Liver (tissue), 9 donors: ENCODE data around the gene KRTAP1-1. TPM values are rescaled to one million over a fixed set of nuclear protein-coding genes. Genes with fewer than 3 reads are reported as not detected.

Source experiments
- DNase-seq: peaks from one replicate; pipeline ENCODE4 v3.0.0-alpha.2; 2017; ENCODE audit warnings: low spot score
- H3K27ac ChIP-seq, 2 donors: one replicate each; pipeline ENCODE4 v1.7.0; 2013; ENCODE audit warnings: inconsistent platforms in 2 of 2, low read length in 2 of 2, control low read depth in 1 of 2, low read depth in 1 of 2, mild to moderate bottlenecking in 1 of 2
- H3K27me3 ChIP-seq, 4 donors: one replicate each; pipeline versions ENCODE4 v1.6.1 to v1.7.0; 2013; ENCODE audit warnings: low read length in 3 of 4, inconsistent platforms in 1 of 4, mild to moderate bottlenecking in 1 of 4, moderate library complexity in 1 of 4; ENCODE audit not compliant: control insufficient read depth in 4 of 4, insufficient read depth in 4 of 4
- H3K36me3 ChIP-seq, 4 donors: one replicate each; pipeline versions ENCODE4 v1.6.1 to v1.7.0; 2013; ENCODE audit warnings: low read length in 3 of 4, mild to moderate bottlenecking in 3 of 4, low read depth in 1 of 4, moderate library complexity in 1 of 4; ENCODE audit not compliant: control insufficient read depth in 4 of 4, insufficient read depth in 3 of 4
- H3K4me1 ChIP-seq, 4 donors: one replicate each; pipeline versions ENCODE4 v1.6.1 to v1.7.0; 2013; ENCODE audit warnings: low read length in 3 of 4, mild to moderate bottlenecking in 3 of 4, moderate library complexity in 1 of 4; ENCODE audit not compliant: control insufficient read depth in 4 of 4, insufficient read depth in 4 of 4
- H3K4me3 ChIP-seq, 3 donors: one replicate each; pipeline versions ENCODE4 v1.6.1 to v1.7.0; 2013; ENCODE audit warnings: low read length in 3 of 3, control low read depth in 1 of 3, low read depth in 1 of 3, mild to moderate bottlenecking in 1 of 3
- H3K9ac ChIP-seq, 2 donors: one replicate each; pipeline ENCODE4 v1.7.0; 2013; ENCODE audit warnings: low read length in 2 of 2, mild to moderate bottlenecking in 2 of 2, moderate library complexity in 2 of 2, control low read depth in 1 of 2, low read depth in 1 of 2
- H3K9me3 ChIP-seq, 4 donors: one replicate each; pipeline versions ENCODE4 v1.6.1 to v1.7.0; 2013; ENCODE audit warnings: low read length in 3 of 4; ENCODE audit not compliant: control insufficient read depth in 4 of 4
- FOXA2 ChIP-seq: IDR thresholded peaks from 2 replicates; pipeline ENCODE4 v1.6.1; 2016; ENCODE audit warnings: antibody characterized with exemption
- HNF4A ChIP-seq, 2 donors: conservative IDR thresholded peaks; 2 replicates each; pipeline ENCODE4 v1.6.1; 2016; ENCODE audit warnings: antibody characterized with exemption in 2 of 2, mild to moderate bottlenecking in 2 of 2
- HNF4G ChIP-seq: IDR thresholded peaks from 2 replicates; pipeline ENCODE4 v1.6.1; 2016; ENCODE audit warnings: antibody characterized with exemption
- ZBTB33 ChIP-seq: IDR thresholded peaks from 2 replicates; pipeline ENCODE4 v1.6.1; 2016; ENCODE audit warnings: antibody characterized with exemption
- WGBS: extraction: QIAGEN DNeasy Blood & Tissue Kit; methylation state at CpG from one replicate; pipeline ENCODE4 v1.1.7; 2013; 5-methylcytosine and 5-hydroxymethylcytosine counted together
- polyA plus RNA-seq, 2 donors: library from polyadenylated mRNA; stranded (reverse) in 1 of 2; unstranded in 1 of 2; fragments of 200-250 nt in 1 of 2; fragments of >200 nt in 1 of 2; fragmentation: Nextera tagmentation in 1 of 2; extraction: Ambion mirVana in 1 of 2; gene quantifications; one replicate each; pipeline versions ENCODE4 v1.2.1 to v1.2.3, GENCODE V29; 2013 to 2015
- total RNA-seq, 2 donors: library from RNA; depleted of rRNA; stranded (reverse); fragments of >200 nt; gene quantifications; one replicate each; pipeline ENCODE4 v1.2.3, GENCODE V29; 2014
- TF ChIP-seq, protein P1 (sequence below): IDR thresholded peaks from 2 replicates; pipeline ENCODE4 v1.6.1; 2016; ENCODE audit warnings: antibody characterized with exemption, mild to moderate bottlenecking
- TF ChIP-seq, protein P2 (sequence below): IDR thresholded peaks from 2 replicates; pipeline ENCODE4 v1.6.1; 2016; ENCODE audit warnings: antibody characterized with exemption
- TF ChIP-seq, protein P3 (sequence below): fragments of 150-350 bp; IDR thresholded peaks from 2 replicates; pipeline ENCODE4 v1.5.1; 2017; ENCODE audit warnings: improper control_type of control experiment, low read depth, low read length; ENCODE audit not compliant: missing input control
- donor health status: healthy.
- donor health status: healthy.
- donor health status: healthy.
- donor health status: healthy.
- donor health status: healthy.

Gene KRTAP1-1
- total and polyA plus RNA-seq, 4 donors, result not detected

DNA sequence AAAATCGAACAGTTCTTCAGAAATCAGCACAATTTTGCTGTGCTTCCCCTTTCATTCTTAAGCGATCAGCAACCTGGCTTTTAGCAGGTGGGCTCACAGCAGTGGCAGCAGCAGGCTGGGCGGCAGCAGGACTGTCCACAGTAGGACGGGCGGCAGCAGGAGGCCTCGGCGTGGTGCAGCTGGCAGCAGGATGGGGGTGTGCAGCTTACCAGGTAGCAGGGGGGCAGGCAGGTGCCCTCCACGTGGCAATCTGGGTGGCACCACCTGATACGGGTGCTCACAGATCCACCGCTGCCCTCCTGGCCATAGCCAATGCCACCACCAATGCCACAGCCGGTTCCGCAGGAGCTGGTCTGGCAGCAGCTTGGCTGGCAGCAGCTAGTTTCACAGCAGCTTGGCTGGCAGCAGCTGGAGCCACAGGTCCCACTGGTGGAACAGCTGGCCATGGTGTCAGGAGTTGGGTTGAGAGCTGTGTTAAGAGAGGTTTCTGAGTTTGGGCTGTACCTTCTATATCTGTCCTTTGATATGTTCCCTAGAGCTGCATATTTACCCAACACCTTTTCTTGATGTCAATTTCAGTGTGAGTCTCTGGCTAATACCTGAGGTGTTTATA is 11.5 kb downstream of the KRTAP1-1 start, which contains the start of gene KRTAP1-4:
TSS of gene KRTAP1-4 (minus strand) at position 563 of the 613 bp plus-strand sequence. CDS start at position 446, 117 bp downstream.
- WGBS, result 66% methylated on average over 12 of the region's 12 CpGs

GRCh38 chr17:41026715-41027471 is 14.4 kb downstream of the KRTAP1-1 start, which contains the start of gene KRTAP1-5:
KRTAP1-5 (minus strand) TSS chr17:41027208; CDS start chr17:41027155, 53 bp downstream.
- no peak within 1 kb of the TSS for H3K9ac ChIP-seq
- TF ChIP-seq HNF4G (no peak), FOXA2 (no peak)
- TF ChIP-seq, protein P1, sequence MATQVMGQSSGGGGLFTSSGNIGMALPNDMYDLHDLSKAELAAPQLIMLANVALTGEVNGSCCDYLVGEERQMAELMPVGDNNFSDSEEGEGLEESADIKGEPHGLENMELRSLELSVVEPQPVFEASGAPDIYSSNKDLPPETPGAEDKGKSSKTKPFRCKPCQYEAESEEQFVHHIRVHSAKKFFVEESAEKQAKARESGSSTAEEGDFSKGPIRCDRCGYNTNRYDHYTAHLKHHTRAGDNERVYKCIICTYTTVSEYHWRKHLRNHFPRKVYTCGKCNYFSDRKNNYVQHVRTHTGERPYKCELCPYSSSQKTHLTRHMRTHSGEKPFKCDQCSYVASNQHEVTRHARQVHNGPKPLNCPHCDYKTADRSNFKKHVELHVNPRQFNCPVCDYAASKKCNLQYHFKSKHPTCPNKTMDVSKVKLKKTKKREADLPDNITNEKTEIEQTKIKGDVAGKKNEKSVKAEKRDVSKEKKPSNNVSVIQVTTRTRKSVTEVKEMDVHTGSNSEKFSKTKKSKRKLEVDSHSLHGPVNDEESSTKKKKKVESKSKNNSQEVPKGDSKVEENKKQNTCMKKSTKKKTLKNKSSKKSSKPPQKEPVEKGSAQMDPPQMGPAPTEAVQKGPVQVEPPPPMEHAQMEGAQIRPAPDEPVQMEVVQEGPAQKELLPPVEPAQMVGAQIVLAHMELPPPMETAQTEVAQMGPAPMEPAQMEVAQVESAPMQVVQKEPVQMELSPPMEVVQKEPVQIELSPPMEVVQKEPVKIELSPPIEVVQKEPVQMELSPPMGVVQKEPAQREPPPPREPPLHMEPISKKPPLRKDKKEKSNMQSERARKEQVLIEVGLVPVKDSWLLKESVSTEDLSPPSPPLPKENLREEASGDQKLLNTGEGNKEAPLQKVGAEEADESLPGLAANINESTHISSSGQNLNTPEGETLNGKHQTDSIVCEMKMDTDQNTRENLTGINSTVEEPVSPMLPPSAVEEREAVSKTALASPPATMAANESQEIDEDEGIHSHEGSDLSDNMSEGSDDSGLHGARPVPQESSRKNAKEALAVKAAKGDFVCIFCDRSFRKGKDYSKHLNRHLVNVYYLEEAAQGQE, result no peak
- H3K4me3 ChIP-seq, result no peak within 1 kb of the TSS
- no peaks in the 10 kb centered on the region for H3K36me3 ChIP-seq
- no peaks in the 10 kb centered on the region for H3K4me1 ChIP-seq
- no peak for DNase-seq
- peaks cover 0 to 3% (median 0%) of the 10 kb centered on the region in 4 donors for H3K27me3 ChIP-seq
- no peak within 1 kb of the TSS for H3K27ac ChIP-seq
- WGBS, result 72% methylated on average over 9 of the region's 9 CpGs
- H3K9me3 ChIP-seq, result peaks cover 0 to 3% (median 0%) of the 10 kb centered on the region in 4 donors

More for the DNA sequence above, 11.5 kb downstream of the KRTAP1-1 start, which contains the start of gene KRTAP1-4:
- no peaks in the 10 kb centered on the region for H3K36me3 ChIP-seq
- no peak for DNase-seq
- H3K9ac ChIP-seq, result no peak within 1 kb of the TSS
- TF ChIP-seq, protein P2, sequence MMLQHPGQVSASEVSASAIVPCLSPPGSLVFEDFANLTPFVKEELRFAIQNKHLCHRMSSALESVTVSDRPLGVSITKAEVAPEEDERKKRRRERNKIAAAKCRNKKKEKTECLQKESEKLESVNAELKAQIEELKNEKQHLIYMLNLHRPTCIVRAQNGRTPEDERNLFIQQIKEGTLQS, result no peak
- TF ChIP-seq, protein P3, sequence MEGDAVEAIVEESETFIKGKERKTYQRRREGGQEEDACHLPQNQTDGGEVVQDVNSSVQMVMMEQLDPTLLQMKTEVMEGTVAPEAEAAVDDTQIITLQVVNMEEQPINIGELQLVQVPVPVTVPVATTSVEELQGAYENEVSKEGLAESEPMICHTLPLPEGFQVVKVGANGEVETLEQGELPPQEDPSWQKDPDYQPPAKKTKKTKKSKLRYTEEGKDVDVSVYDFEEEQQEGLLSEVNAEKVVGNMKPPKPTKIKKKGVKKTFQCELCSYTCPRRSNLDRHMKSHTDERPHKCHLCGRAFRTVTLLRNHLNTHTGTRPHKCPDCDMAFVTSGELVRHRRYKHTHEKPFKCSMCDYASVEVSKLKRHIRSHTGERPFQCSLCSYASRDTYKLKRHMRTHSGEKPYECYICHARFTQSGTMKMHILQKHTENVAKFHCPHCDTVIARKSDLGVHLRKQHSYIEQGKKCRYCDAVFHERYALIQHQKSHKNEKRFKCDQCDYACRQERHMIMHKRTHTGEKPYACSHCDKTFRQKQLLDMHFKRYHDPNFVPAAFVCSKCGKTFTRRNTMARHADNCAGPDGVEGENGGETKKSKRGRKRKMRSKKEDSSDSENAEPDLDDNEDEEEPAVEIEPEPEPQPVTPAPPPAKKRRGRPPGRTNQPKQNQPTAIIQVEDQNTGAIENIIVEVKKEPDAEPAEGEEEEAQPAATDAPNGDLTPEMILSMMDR, result no peak
- TF ChIP-seq HNF4A (conservative IDR thresholded peaks at IDR 0.05), result no peak
- no peaks in the 10 kb centered on the region for H3K9me3 ChIP-seq
- no peak within 1 kb of the TSS for H3K27ac ChIP-seq
- no peaks in the 10 kb centered on the region for H3K4me1 ChIP-seq
- no peak within 1 kb of the TSS for H3K4me3 ChIP-seq
- peaks cover 0 to 3% (median 0%) of the 10 kb centered on the region in 4 donors for H3K27me3 ChIP-seq

DNA sequence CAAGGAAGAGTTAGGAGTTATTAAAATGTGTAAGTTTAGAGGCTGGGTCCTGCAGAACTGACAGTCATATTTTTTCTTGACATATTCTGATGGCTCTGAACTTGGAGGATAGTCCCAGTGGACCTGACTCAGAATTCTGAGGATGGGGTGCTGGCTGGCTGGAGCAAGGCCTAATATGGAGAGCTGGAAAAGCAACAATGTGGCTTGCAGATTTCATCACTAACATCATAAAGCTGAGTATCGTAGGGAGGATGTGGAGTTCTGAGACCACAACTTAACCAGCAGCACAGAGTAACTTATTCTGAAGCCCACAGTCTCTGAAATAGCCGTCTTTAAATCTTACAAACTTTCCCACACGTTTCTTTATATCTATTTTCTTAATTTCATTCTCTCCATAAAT is 16.6 kb downstream of the KRTAP1-1 start:
- Histone ChIP-seq H3K9ac (no peak overlapping the region), H3K4me3 (no peak overlapping the region), H3K9me3 (peaks cover 0 to 11% (median 2%) of the 10 kb centered on the region in 4 donors), H3K27ac (no peak overlapping the region), H3K4me1 (no peaks in the 10 kb centered on the region), H3K27me3 (peaks cover 0 to under 1% (median 0%) of the 10 kb centered on the region in 4 donors), H3K36me3 (no peaks in the 10 kb centered on the region)
- WGBS, result 68% methylated on average over 3 of the region's 3 CpGs
- no peak for DNase-seq
- no peak for TF ChIP-seq ZBTB33
- TF ChIP-seq, protein P3, result no peak
